HepG2 (cell line): Measurements from ENCODE around the gene RBM45. TPM values are rescaled to one million over a fixed set of nuclear protein-coding genes. Genes with fewer than 3 reads are reported as not detected.

Experiments
- ATM ChIP-seq: fragments of 450-650 bp; IDR thresholded peaks from 2 replicates; pipeline ENCODE4 v1.7.1; 2017; ENCODE audit warnings: mild to moderate bottlenecking, borderline replicate concordance
- CBX1 ChIP-seq: IDR thresholded peaks from one replicate; pipeline ENCODE4 v1.6.1; 2016; ENCODE audit warnings: antibody characterized with exemption, low read depth
- CBX5 ChIP-seq: sonication (generic); formaldehyde crosslinking; IDR thresholded peaks from 2 replicates; pipeline ENCODE4 v1.4.0; 2020; ENCODE audit warnings: missing genetic modification reagents, borderline replicate concordance
- CREB1 ChIP-seq, 2 experiments: fragments of 450-650 bp in 1 of 2; IDR thresholded peaks; 2 replicates each; pipeline ENCODE4 v1.6.1; 2016 to 2017; ENCODE audit warnings: control low read depth in 1 of 2, mild to moderate bottlenecking in 1 of 2, missing compliant biosample characterization in 1 of 2, missing genetic modification characterization in 1 of 2
- GFI1 ChIP-seq: sonication (generic); formaldehyde crosslinking; IDR thresholded peaks from 2 replicates; pipeline ENCODE4 v1.5.0; 2020; ENCODE audit warnings: missing genetic modification reagents, mild to moderate bottlenecking, borderline replicate concordance
- HOXA9 ChIP-seq: sonication (generic); formaldehyde crosslinking; IDR thresholded peaks from 2 replicates; pipeline ENCODE4 v1.8.1; 2022; ENCODE audit warnings: missing genetic modification reagents, mild to moderate bottlenecking, moderate library complexity, borderline replicate concordance
- NRL ChIP-seq: sonication (generic); formaldehyde crosslinking; IDR thresholded peaks from 2 replicates; pipeline ENCODE4 v1.5.0; 2020; ENCODE audit warnings: missing genetic modification reagents, mild to moderate bottlenecking, moderate library complexity, borderline replicate concordance
- PBX2 ChIP-seq: IDR thresholded peaks from 2 replicates; pipeline ENCODE4 v1.6.1; 2016; ENCODE audit warnings: control low read depth
- RAD21 ChIP-seq: fragments of 450-650 bp; formaldehyde crosslinking; IDR thresholded peaks from 2 replicates; pipeline ENCODE4 v1.5.0; 2020; ENCODE audit warnings: mild to moderate bottlenecking
- RXRA ChIP-seq: sonication (generic); formaldehyde crosslinking; IDR thresholded peaks from 2 replicates; pipeline ENCODE4 v1.5.1; 2020; ENCODE audit warnings: missing genetic modification reagents
- TBX2 ChIP-seq: sonication (generic); formaldehyde crosslinking; IDR thresholded peaks from 2 replicates; pipeline ENCODE4 v1.5.0; 2020; ENCODE audit warnings: missing genetic modification reagents, mild to moderate bottlenecking, borderline replicate concordance
- TFDP1 ChIP-seq: IDR thresholded peaks from 2 replicates; pipeline ENCODE4 v1.6.1; 2016; ENCODE audit warnings: missing compliant biosample characterization, missing genetic modification reagents, borderline replicate concordance
- TP53 ChIP-seq: sonication (generic); formaldehyde crosslinking; conservative IDR thresholded peaks from 2 replicates; pipeline ENCODE4 v1.4.0; 2020; ENCODE audit warnings: missing genetic modification reagents
- XBP1 ChIP-seq: sonication (generic); formaldehyde crosslinking; IDR thresholded peaks from 2 replicates; pipeline ENCODE4 v1.5.0; 2020; ENCODE audit warnings: missing genetic modification reagents
- ZBTB8A ChIP-seq: sonication (generic); formaldehyde crosslinking; IDR thresholded peaks from 2 replicates; pipeline ENCODE4 v1.4.0; 2020; ENCODE audit warnings: mild to moderate bottlenecking, low read depth, missing genetic modification reagents, borderline replicate concordance
- ZNF12 ChIP-seq: sonication (generic); formaldehyde crosslinking; IDR thresholded peaks from 2 replicates; pipeline ENCODE4 v1.5.0; 2020; ENCODE audit warnings: missing genetic modification reagents
- ZNF138 ChIP-seq: sonication (generic); formaldehyde crosslinking; IDR thresholded peaks from 2 replicates; pipeline ENCODE4 v1.5.0; 2020; ENCODE audit warnings: mild to moderate bottlenecking, low read depth, missing genetic modification reagents
- ZNF33B ChIP-seq: sonication (generic); formaldehyde crosslinking; IDR thresholded peaks from 2 replicates; pipeline ENCODE4 v1.5.1; 2020; ENCODE audit warnings: mild to moderate bottlenecking, missing genetic modification reagents
- ZNF431 ChIP-seq: sonication (generic); formaldehyde crosslinking; IDR thresholded peaks from 2 replicates; pipeline ENCODE4 v1.9.0; 2022; ENCODE audit warnings: missing genetic modification reagents, low read depth, mild to moderate bottlenecking, borderline replicate concordance
- ZNF543 ChIP-seq: sonication (generic); formaldehyde crosslinking; IDR thresholded peaks from 2 replicates; pipeline ENCODE4 v1.4.0; 2020; ENCODE audit warnings: mild to moderate bottlenecking, missing genetic modification reagents
- ZNF577 ChIP-seq: sonication (generic); formaldehyde crosslinking; IDR thresholded peaks from 2 replicates; pipeline ENCODE4 v1.4.0; 2020; ENCODE audit warnings: mild to moderate bottlenecking, low read depth, missing genetic modification reagents, borderline replicate concordance
- ZNF687 ChIP-seq: sonication (generic); formaldehyde crosslinking; IDR thresholded peaks from 2 replicates; pipeline ENCODE4 v1.5.1; 2020; ENCODE audit warnings: mild to moderate bottlenecking, missing genetic modification reagents, moderate library complexity
- ZNF746 ChIP-seq: sonication (generic); formaldehyde crosslinking; IDR thresholded peaks from 2 replicates; pipeline ENCODE4 v1.8.0; 2022; ENCODE audit warnings: mild to moderate bottlenecking, missing genetic modification reagents
- polyA plus RNA-seq, 8 experiments: library from polyadenylated mRNA; depleted of rRNA in 3 of 8; stranded (reverse) in 7 of 8; unstranded in 1 of 8; fragments of >200 nt; fragmentation: Illumina TruSeq in 4 of 8; extraction: Trizol in 4 of 8; gene quantifications; 2 replicates each; pipeline versions ENCODE4 v1.2.1 to v1.2.3, GENCODE V29; 2011 to 2016; ENCODE audit warnings: low read depth in 4 of 8, missing spikeins in 1 of 8, mixed read lengths in 1 of 8; ENCODE audit not compliant: insufficient read depth in 1 of 8
- total RNA-seq, 5 experiments: library from RNA; depleted of rRNA; stranded (reverse); fragments of >200 nt; fragmentation: Illumina TruSeq; extraction: Trizol; gene quantifications; 2 replicates each; pipeline ENCODE4 v1.2.3, GENCODE V29; 2016; ENCODE audit warnings: low read depth in 1 of 5

The RBM45 gene
- total and polyA plus RNA-seq, 2 of the 13 experiments (the other 11 are each of a cell fraction or from before 2014, with no cell fraction given): 5.7 to 25.2 TPM

- TF ChIP-seq TFDP1 (CRISPR knock-in tag) (peak; percentile 61; the same call in 1 of the 2 replicates), ZNF12 (CRISPR knock-in tag) (peak; percentile 89), ZNF746 (peak; percentile 76; the same call in 1 of the 2 replicates), PBX2 (CRISPR knock-in tag) (0 out of 2 replicates have a peak, but pooled peaks have one; percentile 36), CREB1 (IDR thresholded peaks at IDR 0.05) (no peak), CREB1 (CRISPR knock-in tag; IDR thresholded peaks at IDR 0.05) (no peak), ZNF687 (CRISPR knock-in tag) (peak; percentile 94), TP53 (no peak), GFI1 (CRISPR knock-in tag) (no peak; the same call in 1 of the 2 replicates), CBX1 (peak; percentile 76), ZNF138 (CRISPR knock-in tag) (peak; percentile 80; the same call in 1 of the 2 replicates), CBX5 (CRISPR knock-in tag) (peak; percentile 98), RAD21 (CRISPR knock-in tag) (no peak; the same call in 1 of the 2 replicates), ZNF33B (CRISPR knock-in tag) (peak; percentile 82), ATM (no peak), RXRA (CRISPR knock-in tag) (peak; percentile 85), NRL (CRISPR knock-in tag) (no peak; the same call in 1 of the 2 replicates), ZNF577 (CRISPR knock-in tag) (no peak), XBP1 (CRISPR knock-in tag) (no peak), ZNF543 (0 out of 2 replicates have a peak, but pooled peaks have one; percentile 53), ZNF431 (CRISPR knock-in tag) (peak; percentile 70), TBX2 (CRISPR knock-in tag) (peak; percentile 80; the same call in 1 of the 2 replicates), ZBTB8A (peak; percentile 66; the same call in 1 of the 2 replicates), HOXA9 (CRISPR knock-in tag) (no peak; the same call in 1 of the 2 replicates)
Measured at GRCh38 chr2:178072383-178073301, 39.6 kb upstream of the RBM45 start, which contains the start of gene PDE11A (continued).
